HG03457 (cell line): Measurements from ENCODE around the gene RBP5.

Source experiments
- ATAC-seq: cut with Tn5 transposase; IDR thresholded peaks from one replicate; pipeline ENCODE4 v1.9.1; 2021; ENCODE audit warnings: moderate number of reproducible peaks; ENCODE audit not compliant: unreplicated experiment

The RBP5 gene

GRCh38 chr12:7102582-7102981 is 26.1 kb downstream of the RBP5 start:
- ATAC-seq, result no peak

- no peak for ATAC-seq
These were observed 27.0 kb downstream of the RBP5 start for GRCh38 chr12:7101694-7102131.

DNA sequence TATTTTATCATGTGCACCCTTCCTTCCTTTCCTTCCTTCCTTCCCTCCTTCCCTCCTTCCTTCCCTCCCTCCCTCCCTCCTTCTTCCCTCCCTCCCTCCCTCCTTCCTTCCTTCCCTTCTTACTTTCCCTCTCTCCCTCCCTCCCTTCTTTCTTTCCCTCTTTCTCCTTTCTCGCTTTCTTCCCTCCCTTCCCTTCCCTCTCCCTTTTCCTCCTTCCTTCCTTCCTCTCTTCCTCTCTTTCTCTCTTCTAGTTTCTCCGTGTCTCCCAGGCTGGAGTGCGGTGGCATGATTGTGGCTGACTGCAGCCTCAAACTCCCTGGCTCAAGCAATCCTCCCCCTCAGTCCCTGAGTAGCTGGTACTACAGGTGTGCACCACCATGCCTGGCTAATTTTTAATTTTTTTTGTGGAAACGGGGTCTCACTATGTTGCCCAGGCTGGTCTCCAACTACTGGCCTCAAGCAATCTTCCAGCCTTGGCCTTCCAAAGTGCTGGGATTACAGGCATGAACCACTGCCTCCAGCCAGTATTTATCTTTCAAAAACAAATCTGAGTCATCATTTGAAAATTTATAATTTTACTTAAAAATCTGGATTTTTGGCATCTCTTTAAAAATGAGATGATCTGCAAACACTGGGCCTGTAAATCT is 27.5 kb downstream of the RBP5 start:
- ATAC-seq, result no peak

DNA sequence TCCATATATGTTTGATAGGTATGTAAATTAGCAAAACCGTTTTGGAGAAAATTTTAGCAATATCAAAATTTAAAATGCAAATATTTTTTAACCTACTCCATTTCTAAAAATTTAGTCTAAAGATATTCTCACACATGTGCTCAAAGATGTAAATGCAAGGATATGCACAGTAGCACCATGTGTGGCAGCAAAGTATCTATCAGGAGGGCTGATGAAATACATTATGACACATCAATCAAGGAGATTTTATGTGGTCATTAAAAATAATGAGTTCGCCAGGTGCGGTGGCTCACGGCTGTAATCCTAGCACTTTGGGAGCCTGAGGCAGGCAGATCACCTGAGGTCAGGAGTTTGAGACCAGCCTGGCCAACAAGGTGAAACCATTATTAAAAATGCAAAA is 28.4 kb downstream of the RBP5 start:
- ATAC-seq, result no peak

DNA sequence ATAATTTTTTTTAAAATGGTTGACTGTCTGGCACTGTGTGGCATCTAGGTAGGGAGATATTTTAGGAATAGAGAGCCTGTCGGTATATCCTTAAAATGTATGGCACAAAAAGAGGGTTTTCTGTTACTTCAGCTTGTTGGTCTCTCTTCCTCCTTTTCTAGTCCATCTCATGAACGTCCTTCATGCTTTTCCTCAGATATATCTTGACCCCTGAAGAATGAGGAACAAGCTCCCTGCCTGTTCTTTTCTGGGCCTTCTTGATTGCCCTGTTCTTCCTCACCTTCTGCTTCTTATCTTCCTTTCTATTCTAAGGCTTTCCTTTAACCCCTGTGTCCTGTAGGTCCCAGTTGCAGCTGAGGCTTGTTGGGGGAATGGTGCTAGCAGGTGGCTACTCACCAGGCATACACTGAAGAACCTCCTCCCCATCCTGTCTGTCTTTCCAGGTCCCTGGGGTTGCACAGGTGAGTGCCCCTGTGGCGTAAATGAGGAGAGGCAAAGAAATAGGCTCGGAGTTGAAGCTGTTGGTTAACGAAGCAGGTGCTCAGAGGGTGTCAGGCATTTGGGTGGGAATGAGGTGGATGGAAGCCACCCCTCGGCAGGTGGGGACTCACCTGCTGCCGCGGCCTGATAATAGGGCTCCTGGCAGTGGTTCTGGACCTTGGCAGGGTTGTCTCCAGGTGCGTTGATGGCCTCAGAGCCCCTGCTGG is 29.2 kb downstream of the RBP5 start:
- no peak for ATAC-seq

- ATAC-seq, result no peak
These were observed 31.7 kb downstream of the RBP5 start for GRCh38 chr12:7096979-7097378.

DNA sequence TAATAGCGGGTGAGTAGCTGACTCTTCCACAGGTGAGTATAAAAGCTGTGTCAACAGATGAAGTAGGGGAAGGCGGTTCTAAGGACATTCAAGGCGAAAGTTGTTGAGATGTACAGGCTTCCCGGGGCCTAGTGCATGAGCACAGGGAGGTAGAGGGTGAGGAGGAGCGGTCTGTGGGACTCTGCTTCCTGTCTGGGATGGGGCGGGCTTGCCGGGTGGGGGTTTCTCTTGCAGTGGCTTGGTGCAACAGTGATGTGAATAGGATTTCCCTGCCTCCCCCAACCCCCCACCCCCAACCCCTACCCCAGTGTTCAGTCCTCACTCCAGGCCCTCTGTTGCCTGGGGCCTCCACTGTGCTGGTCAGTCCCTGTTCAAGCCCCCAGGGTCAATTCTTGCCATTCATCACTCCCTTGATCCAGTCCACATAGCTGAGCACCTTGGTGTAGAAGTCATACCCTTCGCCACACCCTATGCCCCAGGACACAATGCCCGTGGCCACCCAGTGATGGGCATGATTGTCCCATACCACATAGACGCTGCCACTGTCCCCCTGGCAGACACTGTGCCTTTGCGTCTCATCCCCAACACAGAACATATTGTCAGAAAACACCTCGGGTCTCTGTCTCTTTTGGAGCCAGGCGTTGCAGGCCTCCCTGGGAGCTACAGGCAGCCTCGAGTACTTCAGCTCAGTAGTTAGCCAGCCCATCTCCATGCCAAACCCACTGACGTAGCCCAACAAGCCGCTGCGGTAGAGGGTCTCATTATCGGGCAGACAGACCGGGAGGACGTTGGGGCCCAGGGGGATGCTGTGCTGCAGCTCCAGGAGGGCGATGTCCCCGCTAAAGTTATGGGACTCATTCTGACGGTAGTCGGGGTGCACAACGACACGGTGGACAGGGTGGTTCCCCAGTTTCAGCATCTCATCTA is 32.4 kb downstream of the RBP5 start:
- ATAC-seq, result no peak

DNA sequence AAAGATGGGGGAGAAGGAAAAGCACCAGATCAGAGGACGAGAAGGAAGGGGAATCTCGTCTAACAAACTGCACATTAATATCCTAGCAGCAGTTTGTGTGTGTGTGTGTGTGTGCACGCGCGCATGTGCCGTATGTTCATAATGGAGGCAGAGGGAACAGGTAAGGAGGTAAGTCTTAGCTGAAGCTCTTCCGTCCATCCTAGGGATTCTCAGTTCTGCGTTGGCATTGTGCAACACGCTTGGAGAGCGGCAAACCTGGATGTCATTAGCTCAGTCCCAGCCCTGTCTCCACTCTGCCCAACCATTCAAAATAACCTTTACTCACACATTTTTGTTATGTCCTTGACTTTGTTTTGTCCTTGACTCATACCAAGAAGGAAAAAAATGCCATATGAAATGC is 34.8 kb downstream of the RBP5 start:
- no peak for ATAC-seq

DNA sequence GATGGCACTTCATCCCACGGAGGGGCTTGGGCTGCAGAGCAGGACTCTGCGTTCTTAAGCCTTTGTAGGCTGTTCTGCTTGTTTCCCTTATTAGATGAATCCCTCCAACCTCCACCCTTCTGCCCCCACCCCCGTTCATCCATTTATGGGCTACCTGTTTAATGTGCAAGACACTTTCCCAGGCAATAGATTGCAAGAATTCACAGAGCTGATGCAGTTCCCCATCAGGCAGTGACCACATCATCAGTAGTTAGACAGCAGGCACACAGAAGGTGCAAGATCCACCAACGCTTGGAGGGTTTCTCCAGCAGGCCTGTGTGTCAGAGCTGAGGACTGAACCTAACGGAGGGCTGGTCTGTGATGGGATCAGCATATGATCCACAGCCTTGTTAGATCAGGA is 35.2 kb downstream of the RBP5 start:
- no peak for ATAC-seq

GRCh38 chr12:7092986-7093460 is 35.7 kb downstream of the RBP5 start:
- ATAC-seq, result no peak

DNA sequence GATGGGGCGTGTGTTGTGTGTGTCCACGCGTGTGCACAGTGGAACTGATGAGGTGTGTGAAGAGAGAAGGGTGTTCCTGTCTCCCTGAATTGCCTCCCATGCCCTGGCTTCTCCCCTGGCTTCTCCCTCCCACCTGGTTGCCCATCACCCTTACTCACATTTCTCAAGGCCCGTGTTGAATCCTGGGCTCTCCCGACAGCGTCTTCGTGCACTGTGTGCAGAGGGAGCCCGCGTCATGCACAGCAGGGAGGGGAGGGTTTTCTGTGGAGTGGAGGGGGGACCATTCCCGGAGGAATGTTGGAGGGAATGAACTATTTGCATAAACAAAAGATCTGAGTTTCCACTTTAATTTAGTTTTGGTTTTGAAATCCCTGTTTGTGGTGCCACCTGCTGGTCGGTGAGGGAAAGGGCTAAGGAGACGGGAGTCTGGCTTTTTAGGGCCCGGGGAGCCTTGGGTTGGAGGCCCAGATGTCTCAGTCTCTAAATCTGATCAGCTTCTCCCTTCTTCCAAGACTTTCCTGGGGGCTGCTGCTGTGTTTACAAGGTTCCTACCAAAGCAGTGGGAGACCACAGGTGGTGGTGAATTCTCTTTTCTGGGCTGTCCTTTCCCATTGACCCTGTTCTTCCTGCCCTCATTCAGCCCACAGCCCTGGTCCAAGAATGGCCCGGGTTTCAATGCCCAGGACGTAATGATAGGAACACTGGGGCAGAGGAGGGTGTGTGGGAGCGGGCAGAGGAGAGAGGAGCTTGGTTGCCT is 36.3 kb downstream of the RBP5 start, which contains the start of gene C1R:
C1R (minus strand) TSS at position 217 of the 757 bp plus-strand sequence; CDS start at position 160, 57 bp downstream.
- ATAC-seq, result no peak

DNA sequence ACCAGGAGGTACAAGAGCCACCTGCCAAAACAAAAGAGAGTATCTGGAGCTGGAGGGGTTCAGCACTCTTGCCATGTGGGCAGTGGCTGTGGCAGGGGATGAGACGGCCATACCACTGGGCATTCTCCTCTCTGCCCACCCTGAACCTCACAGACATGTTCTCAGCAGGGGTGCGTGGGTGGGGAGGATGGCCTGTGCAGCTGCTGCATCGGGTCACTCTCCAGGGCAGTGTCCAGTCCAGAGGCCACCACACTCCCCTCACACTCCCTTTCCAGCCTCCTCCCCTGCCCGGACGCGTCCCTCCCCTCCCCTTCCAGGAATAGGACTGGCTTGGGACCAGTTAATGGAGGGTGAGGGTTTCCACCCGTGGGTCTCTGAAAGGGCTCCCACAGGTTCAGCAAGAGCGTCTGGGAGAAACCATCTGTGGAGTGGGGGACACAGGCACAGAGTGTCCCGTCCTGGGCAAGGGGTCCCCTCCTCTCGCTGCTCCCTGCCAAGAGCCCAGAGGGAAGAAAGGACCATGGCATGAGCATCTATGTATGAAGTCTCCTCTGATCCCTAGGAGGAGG is 36.9 kb downstream of the RBP5 start:
- ATAC-seq, result no peak

DNA sequence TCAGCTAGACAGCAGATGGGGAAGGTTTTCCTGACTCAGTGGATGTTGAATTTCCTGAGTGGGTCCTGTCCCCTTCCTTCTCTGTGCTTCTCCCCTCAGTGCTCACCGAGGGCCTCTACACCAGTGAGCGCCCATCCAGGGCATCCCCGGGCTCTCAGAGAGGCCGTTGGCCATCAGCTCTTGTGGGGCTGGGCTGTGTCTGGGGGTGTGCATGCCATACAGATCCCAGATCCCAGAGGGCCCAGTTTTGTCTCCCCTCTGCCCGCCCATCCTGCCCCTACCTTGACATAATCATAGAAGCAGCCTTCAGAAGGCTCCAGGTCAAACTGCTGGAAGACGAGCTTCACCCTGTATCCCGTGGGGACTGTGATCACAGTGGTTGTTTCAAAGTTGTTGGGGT is 37.5 kb downstream of the RBP5 start:
- ATAC-seq, result no peak

GRCh38 chr12:7090222-7090998 is 38.3 kb downstream of the RBP5 start:
- ATAC-seq, result no peak

- ATAC-seq, result no peak
These were observed 39.4 kb downstream of the RBP5 start for GRCh38 chr12:7089196-7089871.

GRCh38 chr12:7083125-7083524 is 45.6 kb downstream of the RBP5 start:
- ATAC-seq, result no peak

- no peak for ATAC-seq
These were observed 47.7 kb downstream of the RBP5 start for GRCh38 chr12:7081037-7081436.

DNA sequence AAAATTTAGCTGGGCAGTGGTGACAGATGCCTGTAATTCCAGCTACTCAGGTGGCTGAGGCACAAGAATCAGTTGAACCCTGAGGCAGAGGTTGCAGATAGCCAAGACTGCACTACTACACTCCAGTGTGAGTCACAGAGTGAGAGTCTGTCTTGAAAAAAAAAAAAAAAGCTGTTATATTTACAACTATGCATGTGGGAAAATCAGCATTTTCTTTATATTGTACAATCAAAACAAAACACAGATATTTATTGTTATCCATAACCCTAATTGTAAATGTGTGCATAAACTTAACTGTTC is 48.9 kb downstream of the RBP5 start:
- no peak for ATAC-seq

- no peak for ATAC-seq
These were observed 50.5 kb downstream of the RBP5 start for GRCh38 chr12:7078163-7078562.
